ENCODE data around the gene JAZF1.

Gene JAZF1

DNA sequence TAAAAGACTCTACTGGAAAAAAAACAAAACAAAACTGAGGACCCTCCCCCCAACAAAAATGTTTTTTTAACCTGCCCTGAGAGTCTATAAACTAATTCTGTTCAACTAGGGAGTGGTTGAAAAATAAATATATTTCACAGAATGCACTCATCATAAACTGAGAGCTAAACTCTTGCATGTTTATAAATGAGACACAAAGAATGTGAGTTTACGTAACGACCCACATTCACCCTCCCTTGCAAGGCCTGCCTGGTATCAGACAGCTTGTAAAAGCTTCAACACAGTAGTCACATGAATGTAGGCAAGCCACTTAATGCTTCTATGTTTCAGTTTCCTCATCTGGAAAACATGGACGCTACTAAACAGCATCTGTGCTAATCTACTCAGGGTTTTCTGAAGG, 50.3 kb downstream of the JAZF1 start:
- no peak for ATAC-seq (replicated peaks)
- Mint-ChIP-seq H3K9me3 (peaks cover 3% of the 10 kb centered on the region in 2 donors), H3K4me1 (peaks cover 57 to 75% of the 10 kb centered on the region in 2 donors), H3K36me3 (peaks cover 18 to 22% of the 10 kb centered on the region in 2 donors), H3K27me3 (no peaks in the 10 kb centered on the region), H3K4me3 (no peak overlapping the region), H3K27ac (no peak overlapping the region)
- DNase-seq = no peak

DNA sequence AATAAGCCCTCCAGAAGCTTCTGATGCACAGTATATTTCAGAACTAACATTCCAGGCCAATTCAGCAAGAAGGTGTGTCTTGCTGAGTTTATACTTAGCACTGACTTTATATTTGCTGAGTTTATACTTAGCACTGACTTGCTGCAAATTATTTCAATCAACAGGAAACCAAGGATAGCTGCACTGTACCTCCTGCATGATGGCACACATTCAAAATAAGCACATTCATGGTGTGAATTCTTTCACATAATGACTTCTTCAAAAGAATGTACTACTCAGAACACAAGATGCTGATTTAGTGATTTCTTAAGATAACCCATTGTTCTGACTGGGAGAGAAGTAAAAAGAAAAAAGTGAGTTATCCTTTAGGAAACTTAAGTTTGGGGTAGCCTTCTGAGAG, 52.0 kb downstream of the JAZF1 start:
- ATAC-seq (replicated peaks) (no peak), DNase-seq (no peak)
- Mint-ChIP-seq H3K27ac (peak overlapping the region; percentile 75), H3K27me3 (no peaks in the 10 kb centered on the region), H3K4me3 (no peak overlapping the region), H3K9me3 (peaks cover 3% of the 10 kb centered on the region in 2 donors), H3K4me1 (peaks cover 54 to 82% of the 10 kb centered on the region in 2 donors), H3K36me3 (peaks cover 13 to 22% of the 10 kb centered on the region in 2 donors)

DNA sequence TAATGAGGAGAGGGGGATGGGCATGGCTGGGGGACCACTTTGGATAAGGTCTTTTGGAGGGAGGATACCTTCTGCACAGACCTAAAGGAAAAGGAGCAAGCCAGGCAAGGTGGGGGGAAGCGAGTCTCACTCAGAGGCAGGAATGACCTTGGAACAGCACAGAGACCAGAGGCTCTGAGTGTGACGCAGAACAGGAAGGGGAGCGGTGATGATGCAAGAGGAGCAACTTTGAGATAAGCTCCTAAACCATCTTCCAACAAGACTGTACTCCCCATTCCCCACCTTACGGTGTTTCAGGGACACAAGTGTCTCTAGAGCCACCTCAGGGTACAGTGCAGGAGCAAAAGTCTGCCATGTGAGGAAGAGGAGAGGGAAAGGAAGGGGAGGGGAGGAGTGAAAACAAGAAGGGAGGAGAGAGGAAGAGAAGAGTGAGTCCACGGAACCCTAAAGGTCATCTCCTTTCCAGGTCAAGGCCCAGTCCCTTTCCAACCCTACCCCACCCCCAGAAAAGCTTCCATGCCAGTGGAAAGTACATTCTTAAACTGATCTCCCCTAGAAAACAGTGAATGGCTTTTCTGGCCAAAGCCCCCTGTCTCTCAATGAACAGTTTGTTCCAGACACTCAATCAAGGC, 54.1 kb downstream of the JAZF1 start:
- peaks cover 3% of the 10 kb centered on the region in 2 donors for H3K9me3 Mint-ChIP-seq
- no peak overlapping the region for H3K4me3 Mint-ChIP-seq
- peaks cover 58 to 84% of the 10 kb centered on the region in 2 donors for H3K4me1 Mint-ChIP-seq
- ATAC-seq (replicated peaks) (no peak), DNase-seq (no peak)
- H3K27me3 Mint-ChIP-seq = no peaks in the 10 kb centered on the region
- H3K27ac Mint-ChIP-seq = peak overlapping the region; percentile 51
- peaks cover 26 to 27% of the 10 kb centered on the region in 2 donors for H3K36me3 Mint-ChIP-seq

DNA sequence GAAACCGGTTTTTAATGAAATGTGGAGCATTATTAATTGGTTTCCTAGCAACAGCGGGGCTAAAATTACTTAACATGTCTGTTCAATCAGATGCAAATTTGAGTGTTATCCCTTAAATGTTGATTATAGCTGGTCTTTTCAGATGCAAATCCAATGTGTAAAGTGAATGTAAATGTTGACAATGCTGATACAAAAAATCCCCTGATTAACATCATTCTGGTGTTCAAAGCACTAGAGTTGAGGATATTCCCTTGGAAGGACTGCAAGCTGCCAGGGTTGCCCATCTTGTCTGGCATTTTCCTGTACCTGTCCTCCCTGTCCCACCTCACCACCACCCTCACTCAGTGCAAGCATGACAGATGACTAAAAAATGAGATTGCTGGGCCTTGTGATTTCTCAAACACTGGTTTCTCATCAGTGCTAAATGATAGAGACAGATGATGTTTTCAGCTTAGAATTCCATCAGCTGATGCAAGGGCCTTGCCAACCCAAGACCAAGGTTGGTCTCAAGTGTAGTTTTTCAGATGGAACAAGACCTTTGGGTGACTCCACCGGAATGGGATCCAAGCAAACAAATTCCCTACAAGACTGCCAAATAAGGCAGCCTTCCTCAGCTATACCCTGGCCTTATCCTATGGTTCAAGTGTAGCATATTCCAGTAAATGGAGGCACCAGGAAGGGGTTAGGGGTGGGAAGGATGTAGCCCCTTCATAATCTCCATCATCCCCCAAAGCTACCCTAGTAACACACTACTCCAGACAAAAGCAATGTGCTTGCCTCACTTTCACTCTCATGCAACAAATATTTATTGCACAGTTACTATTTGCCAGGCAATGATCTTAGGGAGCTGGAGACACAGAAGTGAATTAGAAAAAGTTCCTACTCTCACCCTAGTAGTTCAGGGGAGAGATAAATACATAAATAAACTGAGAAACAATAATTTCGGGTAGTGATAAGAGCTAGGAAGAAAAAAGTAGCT, 54.9 kb downstream of the JAZF1 start:
- ATAC-seq (replicated peaks) (no peak), DNase-seq (no peak)
- no peak overlapping the region for H3K27ac Mint-ChIP-seq
- H3K36me3 Mint-ChIP-seq = peaks cover 27 to 29% of the 10 kb centered on the region in 2 donors
- no peaks in the 10 kb centered on the region for H3K27me3 Mint-ChIP-seq
- peaks cover 64 to 88% of the 10 kb centered on the region in 2 donors for H3K4me1 Mint-ChIP-seq
- peaks cover 3% of the 10 kb centered on the region in 2 donors for H3K9me3 Mint-ChIP-seq
- H3K4me3 Mint-ChIP-seq = no peak overlapping the region

DNA sequence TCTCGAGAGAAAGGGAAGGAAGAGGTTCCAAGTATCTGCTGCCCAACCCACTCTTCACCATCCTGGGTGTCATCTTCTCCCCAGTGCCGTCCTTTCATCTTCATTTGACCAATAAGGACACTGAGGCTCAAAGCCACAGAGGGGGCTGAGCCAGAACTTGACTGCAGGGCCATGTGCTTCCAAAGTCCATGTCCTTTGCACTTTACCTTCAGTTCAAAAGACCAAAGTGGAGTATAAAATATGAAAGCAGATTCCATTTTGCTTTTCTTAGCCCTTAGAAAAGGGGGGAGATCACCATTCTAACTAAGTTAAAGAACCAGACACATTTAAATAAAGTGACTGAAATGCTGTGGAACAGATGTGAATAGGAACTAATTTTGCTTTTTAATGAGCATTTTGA, 56.2 kb downstream of the JAZF1 start:
- ATAC-seq (replicated peaks) (no peak), DNase-seq (no peak)
- Mint-ChIP-seq H3K36me3 (peaks cover 27 to 34% of the 10 kb centered on the region in 2 donors), H3K4me3 (no peak overlapping the region), H3K27me3 (no peaks in the 10 kb centered on the region), H3K9me3 (peaks cover 3% of the 10 kb centered on the region in 2 donors), H3K27ac (no peak overlapping the region), H3K4me1 (peaks cover 70 to 100% of the 10 kb centered on the region in 2 donors)

DNA sequence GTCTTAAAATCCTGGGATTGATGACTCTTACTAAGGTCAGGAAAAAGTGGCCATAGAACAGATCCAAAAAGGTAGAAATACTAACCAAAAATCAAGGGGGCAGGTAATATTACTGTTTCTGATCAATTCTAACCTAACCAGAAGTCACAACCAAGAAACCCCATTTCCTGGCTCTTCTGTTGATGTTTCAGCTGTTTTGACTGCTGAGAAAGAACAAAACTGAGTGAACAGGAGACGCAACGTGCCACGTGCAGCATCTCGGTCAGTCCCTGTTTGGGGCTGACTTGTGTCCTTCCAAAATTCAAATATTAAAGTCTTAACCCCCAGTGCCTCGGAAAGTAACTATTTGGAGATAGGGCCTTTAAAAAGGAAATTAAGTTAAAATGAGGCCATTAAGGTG, 56.8 kb downstream of the JAZF1 start:
- Mint-ChIP-seq H3K27me3 (no peaks in the 10 kb centered on the region), H3K27ac (no peak overlapping the region), H3K36me3 (peaks cover 27 to 37% of the 10 kb centered on the region in 2 donors), H3K9me3 (peaks cover 3% of the 10 kb centered on the region in 2 donors), H3K4me1 (peaks cover 67 to 98% of the 10 kb centered on the region in 2 donors), H3K4me3 (no peak overlapping the region)
- DNase-seq = no peak
- peak; percentile 42 to 55 for ATAC-seq (replicated peaks)

DNA sequence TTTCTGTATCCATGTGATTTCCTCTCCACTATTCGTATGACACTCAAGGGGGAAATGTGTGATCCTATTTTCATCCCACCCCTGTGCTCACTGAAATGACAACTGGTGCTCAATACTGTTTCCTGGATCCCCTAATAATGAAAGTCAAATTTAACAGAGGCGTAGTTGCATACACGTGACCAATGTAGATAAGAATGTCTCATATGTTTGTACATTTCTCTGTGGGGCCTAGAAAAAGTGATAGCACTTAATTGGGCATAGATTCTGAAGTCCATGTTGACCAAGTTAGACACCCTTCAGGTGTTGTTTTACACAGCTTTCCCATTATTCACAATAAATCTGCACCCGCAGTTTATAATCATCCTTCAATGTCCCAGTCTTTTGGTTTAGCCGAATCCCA, 59.1 kb downstream of the JAZF1 start:
- DNase-seq (no peak), ATAC-seq (replicated peaks) (no peak)
- no peak overlapping the region for H3K27ac Mint-ChIP-seq
- peaks cover 0 to under 1% of the 10 kb centered on the region in 2 donors for H3K9me3 Mint-ChIP-seq
- H3K36me3 Mint-ChIP-seq = peaks cover 20 to 28% of the 10 kb centered on the region in 2 donors
- H3K4me3 Mint-ChIP-seq = no peak overlapping the region
- no peaks in the 10 kb centered on the region for H3K27me3 Mint-ChIP-seq
- peaks cover 53 to 79% of the 10 kb centered on the region in 2 donors for H3K4me1 Mint-ChIP-seq

DNA sequence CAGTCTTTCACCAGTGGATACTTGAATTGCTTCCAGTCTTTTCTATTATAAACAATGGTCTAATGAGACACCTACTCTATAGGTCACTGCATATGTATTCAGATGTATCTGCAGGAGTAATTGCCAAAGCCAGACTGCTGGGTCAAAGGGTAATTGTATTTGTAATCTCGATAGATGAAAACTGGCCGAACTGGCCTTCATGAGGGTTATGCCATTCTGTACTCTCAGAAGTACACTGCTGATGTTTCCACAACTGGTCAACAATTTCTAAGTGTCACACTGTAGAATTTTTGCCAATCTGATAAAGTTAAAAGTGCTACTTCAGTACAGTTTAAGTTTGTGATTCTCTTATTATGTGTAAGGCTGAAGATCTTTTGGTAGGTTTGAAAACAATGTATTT, 64.6 kb downstream of the JAZF1 start:
- no peaks in the 10 kb centered on the region for H3K9me3 Mint-ChIP-seq
- H3K36me3 Mint-ChIP-seq = peaks cover 6 to 10% of the 10 kb centered on the region in 2 donors
- H3K4me1 Mint-ChIP-seq = peaks cover 39 to 65% of the 10 kb centered on the region in 2 donors
- ATAC-seq (replicated peaks) (no peak), DNase-seq (no peak)
- no peaks in the 10 kb centered on the region for H3K27me3 Mint-ChIP-seq
- H3K4me3 Mint-ChIP-seq = no peak overlapping the region
- no peak overlapping the region for H3K27ac Mint-ChIP-seq

DNA sequence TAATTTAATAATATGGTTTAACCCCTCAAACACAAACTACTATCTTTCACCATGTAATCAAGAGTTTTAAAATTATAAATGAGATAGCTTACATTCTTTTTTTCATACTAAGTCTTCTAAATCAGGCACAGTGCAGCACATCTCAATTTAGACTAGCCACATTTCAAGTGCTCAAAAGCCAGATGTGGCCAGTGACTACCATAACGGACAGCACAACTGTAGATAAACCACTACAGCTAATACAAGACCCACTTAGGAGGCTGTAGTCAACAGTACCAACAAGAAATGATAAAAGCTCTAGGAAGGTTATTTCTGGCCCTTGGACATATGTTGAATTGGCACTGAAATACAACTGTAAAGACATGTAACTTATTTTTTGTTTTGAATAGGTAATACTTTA, 65.3 kb downstream of the JAZF1 start:
- Mint-ChIP-seq H3K36me3 (peaks cover 7 to 12% of the 10 kb centered on the region in 2 donors), H3K4me1 (peaks cover 36 to 60% of the 10 kb centered on the region in 2 donors), H3K27me3 (no peaks in the 10 kb centered on the region), H3K9me3 (peaks cover 0 to under 1% of the 10 kb centered on the region in 2 donors), H3K27ac (no peak overlapping the region), H3K4me3 (no peak overlapping the region)
- ATAC-seq (replicated peaks) (no peak), DNase-seq (no peak)

DNA sequence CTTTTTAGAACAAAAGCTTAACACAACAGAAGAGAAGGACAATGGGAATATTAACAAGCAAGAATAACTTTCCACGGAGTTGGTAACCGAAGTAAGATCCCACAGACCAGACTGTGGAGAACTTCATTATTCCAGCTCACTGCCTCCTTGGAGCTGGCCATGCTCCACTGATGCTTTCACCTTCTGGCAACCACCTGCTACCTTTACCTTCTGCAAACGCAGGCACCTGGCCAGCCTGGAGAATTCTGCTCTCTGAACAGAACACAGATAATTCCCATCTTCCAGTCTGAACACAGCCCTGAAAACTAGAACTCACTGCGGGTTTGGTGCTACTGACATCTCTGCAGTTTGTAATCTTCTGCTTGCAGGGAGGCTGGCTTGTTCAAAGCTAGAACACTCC, 66.5 kb downstream of the JAZF1 start:
- Mint-ChIP-seq H3K4me1 (peaks cover 33 to 60% of the 10 kb centered on the region in 2 donors), H3K27me3 (no peaks in the 10 kb centered on the region), H3K4me3 (no peak overlapping the region), H3K27ac (no peak overlapping the region), H3K36me3 (peaks cover 9 to 15% of the 10 kb centered on the region in 2 donors), H3K9me3 (peaks cover 0 to 2% of the 10 kb centered on the region in 2 donors)
- DNase-seq (no peak), ATAC-seq (replicated peaks) (no peak)

DNA sequence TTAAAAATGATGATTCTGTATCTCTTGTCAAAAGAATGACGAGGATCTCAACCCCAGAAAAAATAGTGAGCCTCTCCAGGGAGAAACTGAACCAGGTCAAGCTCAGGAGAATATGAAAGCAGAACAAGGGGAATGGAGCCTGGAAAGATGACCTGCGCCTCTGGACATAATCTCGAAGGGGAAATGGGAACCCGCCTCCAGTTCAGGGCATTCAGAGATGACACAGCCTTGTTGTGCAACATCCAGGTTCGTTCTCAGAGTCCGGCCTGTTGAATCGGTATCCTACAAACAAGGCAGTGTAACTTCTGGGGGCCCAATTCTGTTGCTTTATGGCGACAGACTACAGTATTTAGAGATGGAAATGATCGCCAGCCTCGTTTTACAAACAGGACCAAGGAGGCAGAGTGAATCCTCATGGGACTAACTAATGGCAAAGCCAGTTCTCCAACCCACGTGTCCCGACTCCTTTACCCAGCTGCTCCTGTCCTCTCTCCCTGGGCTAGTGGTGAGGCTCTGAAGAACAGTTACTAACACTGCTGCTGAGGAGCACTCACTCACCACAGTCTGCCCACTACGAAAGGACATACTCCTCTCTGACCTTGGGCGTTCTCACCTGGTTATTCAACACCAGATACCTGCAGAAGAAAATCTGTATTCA, 67.6 kb downstream of the JAZF1 start:
- Mint-ChIP-seq H3K36me3 (peaks cover 10 to 24% of the 10 kb centered on the region in 2 donors), H3K4me3 (no peak overlapping the region), H3K27ac (no peak overlapping the region), H3K4me1 (peaks cover 39 to 70% of the 10 kb centered on the region in 2 donors), H3K9me3 (peaks cover 0 to 2% of the 10 kb centered on the region in 2 donors), H3K27me3 (no peaks in the 10 kb centered on the region)
- ATAC-seq (replicated peaks) (no peak), DNase-seq (no peak)

DNA sequence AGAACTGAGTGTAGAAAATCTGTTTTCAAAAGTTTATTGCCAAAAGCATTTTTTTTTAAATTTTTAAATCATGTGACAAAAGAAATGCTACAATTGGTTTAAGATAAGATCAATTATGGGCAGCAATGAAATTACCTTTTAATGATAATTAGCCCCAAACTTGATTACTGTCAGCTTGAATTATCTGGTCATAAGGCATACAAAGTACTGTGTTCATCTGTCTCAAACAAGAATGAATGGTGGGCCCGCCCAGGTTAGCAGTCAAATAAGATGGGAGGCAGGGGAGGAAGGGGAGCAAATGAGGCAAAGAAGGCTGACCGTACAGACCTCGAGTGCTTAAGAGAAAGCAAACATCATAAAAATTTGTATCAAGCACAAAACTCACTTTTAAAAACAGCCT, 68.1 kb downstream of the JAZF1 start:
- Mint-ChIP-seq H3K9me3 (peaks cover 0 to 2% of the 10 kb centered on the region in 2 donors), H3K4me1 (peaks cover 42 to 76% of the 10 kb centered on the region in 2 donors), H3K27me3 (no peaks in the 10 kb centered on the region), H3K36me3 (peaks cover 8 to 22% of the 10 kb centered on the region in 2 donors), H3K27ac (no peak overlapping the region), H3K4me3 (no peak overlapping the region)
- DNase-seq = no peak
- ATAC-seq (replicated peaks) = no peak

DNA sequence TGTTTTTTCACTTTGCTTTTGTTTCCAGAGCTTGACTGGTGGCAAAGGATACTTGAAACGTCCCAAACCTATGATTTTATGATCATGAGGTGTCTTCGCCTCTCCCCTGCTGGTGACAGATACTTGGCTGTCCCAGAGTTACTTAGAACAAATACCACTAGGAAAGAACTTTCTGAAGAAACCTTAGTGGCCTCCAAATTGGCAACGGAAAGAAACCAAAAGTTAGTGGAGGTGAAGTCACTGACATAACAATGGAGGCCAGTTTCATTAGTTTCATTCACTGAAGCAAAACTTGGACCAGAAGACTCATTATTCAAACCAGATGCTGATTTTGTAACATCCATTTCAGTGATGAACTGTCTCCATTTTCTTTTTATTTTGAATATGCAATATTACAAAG, 68.6 kb downstream of the JAZF1 start:
- H3K9me3 Mint-ChIP-seq = peaks cover 0 to 2% of the 10 kb centered on the region in 2 donors
- ATAC-seq (replicated peaks) (no peak), DNase-seq (no peak)
- H3K4me3 Mint-ChIP-seq = no peak overlapping the region
- no peak overlapping the region for H3K27ac Mint-ChIP-seq
- peaks cover 40 to 80% of the 10 kb centered on the region in 2 donors for H3K4me1 Mint-ChIP-seq
- H3K27me3 Mint-ChIP-seq = no peaks in the 10 kb centered on the region
- H3K36me3 Mint-ChIP-seq = peaks cover 6 to 21% of the 10 kb centered on the region in 2 donors

DNA sequence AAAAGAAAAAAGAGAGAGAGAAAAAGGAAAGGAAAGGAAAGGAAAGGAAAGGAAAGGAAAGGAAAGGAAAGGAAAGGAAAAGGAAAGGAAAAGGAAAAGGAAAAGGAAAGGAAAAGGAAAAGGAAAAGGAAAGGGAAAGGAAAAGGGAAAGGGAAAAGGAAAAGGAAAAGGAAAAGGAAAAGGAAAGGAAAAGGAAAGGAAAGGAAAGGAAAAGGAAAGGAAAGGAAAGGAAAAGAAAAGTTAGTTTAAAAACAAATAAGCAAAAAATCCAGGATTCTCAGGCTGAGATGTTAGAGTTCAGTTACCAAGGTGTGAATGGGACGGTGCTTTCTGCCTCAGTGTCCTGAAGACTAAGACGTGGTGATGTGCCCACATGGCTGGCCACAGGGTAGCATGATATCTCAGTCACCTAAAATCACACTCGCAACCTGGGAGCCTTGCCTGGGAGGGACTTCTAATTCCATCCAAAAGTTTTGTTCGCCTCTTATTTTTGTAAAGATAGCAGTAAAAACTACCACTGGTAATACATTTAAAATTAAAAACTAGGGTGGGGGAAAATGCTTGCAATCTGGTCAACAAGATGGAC, 70.1 kb downstream of the JAZF1 start:
- no peak for DNase-seq
- peak overlapping the region; percentile 65 for H3K27ac Mint-ChIP-seq
- H3K9me3 Mint-ChIP-seq = peaks cover 0 to 2% of the 10 kb centered on the region in 2 donors
- ATAC-seq (replicated peaks) = no peak
- no peak overlapping the region for H3K4me3 Mint-ChIP-seq
- H3K4me1 Mint-ChIP-seq = peaks cover 38 to 69% of the 10 kb centered on the region in 2 donors
- peaks cover 6 to 21% of the 10 kb centered on the region in 2 donors for H3K36me3 Mint-ChIP-seq
- H3K27me3 Mint-ChIP-seq = no peaks in the 10 kb centered on the region

Data from stimulated activated naive B cell treated with anti-CD40 and anti-IgM and Interleukin-4, amounts not matched to agents 10 μg/mL and 1 μg/mL and 100 μg/mL, for 72 hours (primary cell).